ENCODE results near the gene RBBP6. TPM values are rescaled to one million over a fixed set of nuclear protein-coding genes. Genes with fewer than 3 reads are reported as not detected.
"Not testable (repeated sequence)": the region's sequence is repeated elsewhere in the genome, so short reads cannot be mapped to it uniquely, and the experiment has no call there.

The RBBP6 gene
- total RNA-seq (10 to 100 TPM; 27.5 to 41.2 (median 33.0) TPM), polyA plus RNA-seq (26.0 TPM)
- long read RNA-seq, donor 1, transcript RBBP6-204 (3 exons, 854 nt) = major isoform, 13 of 36 reads
- long read RNA-seq, donor 1, partial matches to known transcripts = 19 of 36 reads
- long read RNA-seq, donor 1, other reads (novel, unspliced or antisense) = 4 of 36 reads
- long read RNA-seq, donor 2, partial matches to known transcripts = 3 of 15 reads
- long read RNA-seq, donor 2, other reads (novel, unspliced or antisense) = 9 of 15 reads
- long read RNA-seq, donor 3, transcript RBBP6-204 (3 exons, 854 nt) = major isoform, 10 of 25 reads
- long read RNA-seq, donor 3, partial matches to known transcripts = 14 of 25 reads
- long read RNA-seq, donor 3, other reads (novel, unspliced or antisense) = 1 of 25 reads
- long read RNA-seq, donor 4, transcript RBBP6-204 (3 exons, 854 nt) = major isoform, 16 of 32 reads
- long read RNA-seq, donor 4, partial matches to known transcripts = 9 of 32 reads
- long read RNA-seq, donor 4, other reads (novel, unspliced or antisense) = 7 of 32 reads

GRCh38 chr16:24539295-24539849 is at the start of gene RBBP6:
Gene RBBP6, plus strand, starts transcription at chr16:24539566. Its CDS starts 1,061 bp downstream, at chr16:24540627.
- intact Hi-C loops (cut with DNase I) = no loop called here
- H3K27ac ChIP-seq (ENCODE audit: low read length) = peak within 1 kb of the TSS; percentile 99
- DNase-seq = peak; percentile 95 to 98 (median 98)
- H3K4me1 ChIP-seq (ENCODE audit: control insufficient read depth, insufficient read depth, low read length) = no peaks in the 10 kb centered on the region
- peak within 1 kb of the TSS; percentile 89 for H3K4me3 ChIP-seq (ENCODE audit: low read length)
- no peaks in the 10 kb centered on the region for H3K9me3 ChIP-seq (ENCODE audit: control insufficient read depth, low read length)
- ATAC-seq = peak; percentile 98
- under 1% methylated on average over 68 of the region's 68 CpGs for WGBS
- H3K27me3 ChIP-seq (ENCODE audit: control insufficient read depth, insufficient read depth) = no peaks in the 10 kb centered on the region

- Histone ChIP-seq H3K27me3 (ENCODE audit: control insufficient read depth, insufficient read depth) (no peaks in the 10 kb centered on the region), H3K9me3 (ENCODE audit: control insufficient read depth, low read length) (no peaks in the 10 kb centered on the region), H3K27ac (ENCODE audit: low read length) (no peak overlapping the region), H3K4me3 (ENCODE audit: low read length) (no peak overlapping the region), H3K4me1 (ENCODE audit: control insufficient read depth, insufficient read depth, low read length) (no peaks in the 10 kb centered on the region)
- intact Hi-C loops (cut with DNase I) = loop anchor here in 1 of 4 donors (10.0 kb wide), 1 partner anchor 56 kb away; no protein-coding TSS in a partner anchor
- 86% methylated on average over 2 of the region's 2 CpGs for WGBS
- DNase-seq (no peak), ATAC-seq (no peak)
Observed at GRCh38 chr16:24490866-24491265, 48.5 kb upstream of the RBBP6 start.

GRCh38 chr16:24491731-24492130 is 47.6 kb upstream of the RBBP6 start:
- 79% methylated on average over 2 of the region's 2 CpGs for WGBS
- Histone ChIP-seq H3K4me3 (ENCODE audit: low read length) (no peak overlapping the region), H3K27me3 (ENCODE audit: control insufficient read depth, insufficient read depth) (no peaks in the 10 kb centered on the region), H3K27ac (ENCODE audit: low read length) (no peak overlapping the region), H3K9me3 (ENCODE audit: control insufficient read depth, low read length) (no peaks in the 10 kb centered on the region), H3K4me1 (ENCODE audit: control insufficient read depth, insufficient read depth, low read length) (no peaks in the 10 kb centered on the region)
- no peak for DNase-seq
- intact Hi-C loops (cut with DNase I) = loop anchor here in 1 of 4 donors (10.0 kb wide), 1 partner anchor 57 kb away; no protein-coding TSS in a partner anchor
- no peak for ATAC-seq

- Histone ChIP-seq H3K4me3 (ENCODE audit: low read length) (no peak overlapping the region), H3K9me3 (ENCODE audit: control insufficient read depth, low read length) (no peaks in the 10 kb centered on the region), H3K27me3 (ENCODE audit: control insufficient read depth, insufficient read depth) (no peaks in the 10 kb centered on the region), H3K4me1 (ENCODE audit: control insufficient read depth, insufficient read depth, low read length) (no peaks in the 10 kb centered on the region), H3K27ac (ENCODE audit: low read length) (no peak overlapping the region)
- intact Hi-C loops (cut with DNase I) = loop anchor here in 1 of 4 donors (10.0 kb wide), 1 partner anchor 59 kb away; no protein-coding TSS in a partner anchor
- WGBS = 83% methylated on average over 7 of the region's 7 CpGs
- ATAC-seq (no peak), DNase-seq (no peak)
Observed at GRCh38 chr16:24493821-24494220, 45.5 kb upstream of the RBBP6 start.

GRCh38 chr16:24495207-24495606 is 44.2 kb upstream of the RBBP6 start:
- not testable (repeated sequence) for H3K27me3 ChIP-seq (ENCODE audit: control insufficient read depth, insufficient read depth); H3K4me1 ChIP-seq (ENCODE audit: control insufficient read depth, insufficient read depth, low read length); H3K4me3 ChIP-seq (ENCODE audit: low read length); DNase-seq; H3K27ac ChIP-seq (ENCODE audit: low read length); H3K9me3 ChIP-seq (ENCODE audit: control insufficient read depth, low read length); ATAC-seq
- 65% methylated on average over 9 of the region's 9 CpGs for WGBS
- intact Hi-C loops (cut with DNase I) = loop anchor here in 1 of 4 donors (10.0 kb wide), 1 partner anchor 60 kb away; no protein-coding TSS in a partner anchor

GRCh38 chr16:24497440-24497839 is 41.9 kb upstream of the RBBP6 start:
- 17% methylated on average over 3 of the region's 3 CpGs for WGBS
- H3K9me3 ChIP-seq (ENCODE audit: control insufficient read depth, low read length) = no peaks in the 10 kb centered on the region
- intact Hi-C loops (cut with DNase I) = loop anchor here in 1 of 4 donors (10.0 kb wide), 1 partner anchor 63 kb away; no protein-coding TSS in a partner anchor
- no peaks in the 10 kb centered on the region for H3K4me1 ChIP-seq (ENCODE audit: control insufficient read depth, insufficient read depth, low read length)
- H3K27me3 ChIP-seq (ENCODE audit: control insufficient read depth, insufficient read depth) = no peaks in the 10 kb centered on the region
- DNase-seq (no peak), ATAC-seq (no peak)
- no peak overlapping the region for H3K27ac ChIP-seq (ENCODE audit: low read length)
- no peak overlapping the region for H3K4me3 ChIP-seq (ENCODE audit: low read length)

GRCh38 chr16:24499193-24499814 is 40.1 kb upstream of the RBBP6 start:
- Histone ChIP-seq H3K4me1 (ENCODE audit: control insufficient read depth, insufficient read depth, low read length) (no peaks in the 10 kb centered on the region), H3K27ac (ENCODE audit: low read length) (no peak overlapping the region), H3K4me3 (ENCODE audit: low read length) (no peak overlapping the region), H3K9me3 (ENCODE audit: control insufficient read depth, low read length) (no peaks in the 10 kb centered on the region), H3K27me3 (ENCODE audit: control insufficient read depth, insufficient read depth) (no peaks in the 10 kb centered on the region)
- DNase-seq = no peak
- WGBS = 23% methylated on average over 15 of the region's 15 CpGs
- intact Hi-C loops (cut with DNase I) = loop anchor here in 1 of 4 donors (10.0 kb wide), 1 partner anchor 65 kb away; no protein-coding TSS in a partner anchor
- ATAC-seq = no peak

- no peaks in the 10 kb centered on the region for H3K4me1 ChIP-seq (ENCODE audit: control insufficient read depth, insufficient read depth, low read length)
- intact Hi-C loops (cut with DNase I) = loop anchor here (2.0 to 5.0 kb wide), 5 partner anchors 247 to 464 kb away; partner anchors contain the start of gene CACNG3 (in 1 of the 4)
- DNase-seq (peak; percentile 41 to 63 (median 48)), ATAC-seq (peak; percentile 84 to 89)
- no peak overlapping the region for H3K4me3 ChIP-seq (ENCODE audit: low read length)
- no peaks in the 10 kb centered on the region for H3K9me3 ChIP-seq (ENCODE audit: control insufficient read depth, low read length)
- H3K27ac ChIP-seq (ENCODE audit: low read length) = no peak overlapping the region
- H3K27me3 ChIP-seq (ENCODE audit: control insufficient read depth, insufficient read depth) = no peaks in the 10 kb centered on the region
- WGBS = 39% methylated on average over 18 of the region's 18 CpGs
Observed at GRCh38 chr16:24504472-24505345, 34.7 kb upstream of the RBBP6 start.

- Histone ChIP-seq H3K27ac (ENCODE audit: low read length) (no peak overlapping the region), H3K4me1 (ENCODE audit: control insufficient read depth, insufficient read depth, low read length) (no peaks in the 10 kb centered on the region), H3K27me3 (ENCODE audit: control insufficient read depth, insufficient read depth) (no peaks in the 10 kb centered on the region), H3K4me3 (ENCODE audit: low read length) (no peak overlapping the region), H3K9me3 (ENCODE audit: control insufficient read depth, low read length) (no peaks in the 10 kb centered on the region)
- intact Hi-C loops (cut with DNase I) = loop anchor here in 2 of 4 donors (2.0 kb wide), 2 partner anchors 463 to 465 kb away; no protein-coding TSS in a partner anchor
- WGBS = 82% methylated on average over 4 of the region's 4 CpGs
- ATAC-seq (no peak), DNase-seq (no peak)
Observed at GRCh38 chr16:24505959-24506358, 33.4 kb upstream of the RBBP6 start.

- no peaks in the 10 kb centered on the region for H3K9me3 ChIP-seq (ENCODE audit: control insufficient read depth, low read length)
- H3K27me3 ChIP-seq (ENCODE audit: control insufficient read depth, insufficient read depth) = no peaks in the 10 kb centered on the region
- 80% methylated on average over 5 of the region's 5 CpGs for WGBS
- ATAC-seq = no peak
- no peak for DNase-seq
- H3K27ac ChIP-seq (ENCODE audit: low read length) = no peak overlapping the region
- no peak overlapping the region for H3K4me3 ChIP-seq (ENCODE audit: low read length)
- intact Hi-C loops (cut with DNase I) = no loop called here
- H3K4me1 ChIP-seq (ENCODE audit: control insufficient read depth, insufficient read depth, low read length) = no peaks in the 10 kb centered on the region
Observed at GRCh38 chr16:24507959-24508480, 31.3 kb upstream of the RBBP6 start.

All from right cardiac atrium (tissue), 5 donors.